ENCODE measurements around the gene MDC1. TPM values are rescaled to one million over a fixed set of nuclear protein-coding genes. Genes with fewer than 3 reads are reported as not detected.

Gene MDC1
- polyA plus RNA-seq, 1 of the 3 experiments (the other 2 are of a cell fraction) = 10.4 TPM

- TF ChIP-seq CTCF (IDR thresholded peaks at IDR 0.05) (peak; percentile 37; the same call in 1 of the 2 replicates), USF1 (IDR thresholded peaks at IDR 0.05; ENCODE audit: borderline replicate concordance, low read depth) (no peak), RFX5 (IDR thresholded peaks at IDR 0.05; ENCODE audit: low read length) (no peak), EP300 (IDR thresholded peaks at IDR 0.05; ENCODE audit: borderline replicate concordance in 1 of 2, low read depth in 1 of 2, low read length in 1 of 2) (peak in 1 of 2 experiments; percentile 90; a peak in 2 of 4 replicates), FOXJ3 (CRISPR knock-in tag; IDR thresholded peaks at IDR 0.05) (no peak), PBX3 (IDR thresholded peaks at IDR 0.05) (peak; percentile 80; the same call in 1 of the 2 replicates), ELF1 (IDR thresholded peaks at IDR 0.05) (peak; percentile 23; the same call in 1 of the 2 replicates), NRF1 (IDR thresholded peaks at IDR 0.05; ENCODE audit: low read depth, low read length) (no peak), POLR2AphosphoS5 (IDR thresholded peaks at IDR 0.05; ENCODE audit: low read depth, low read length) (peak; percentile 54), SMC3 (IDR thresholded peaks at IDR 0.05; ENCODE audit: low read depth, low read length) (peak; percentile 10; the same call in 1 of the 2 replicates), TCF12 (IDR thresholded peaks at IDR 0.05) (no peak; the same call in none of the 2 replicates)
Measured at GRCh38 chr6:30752157-30752927, 35.3 kb upstream of the MDC1 start (continued).

- Histone ChIP-seq H3K79me2 (ENCODE audit: insufficient read depth) (no peaks in the 10 kb centered on the region), H3K9me3 (no peaks in the 10 kb centered on the region), H3K9ac (no peak overlapping the region), H3K27me3 (ENCODE audit: insufficient read depth) (no peaks in the 10 kb centered on the region), H3K4me2 (no peak overlapping the region), H3K27ac (ENCODE audit: low read depth in 2 of 2, low read length in 1 of 2) (peak overlapping the region in 1 of 2 experiments; percentile 65; a peak in 1 of 4 replicates), H2AFZ (ENCODE audit: low read depth) (no peak overlapping the region), H3F3A (replicated peaks; ENCODE audit: insufficient read depth) (peaks cover 35% of the 10 kb centered on the region), H3K9me2 (no peaks in the 10 kb centered on the region), H3K36me3 (replicated peaks in 1 of 2; ENCODE audit: control insufficient read depth in 1 of 2, insufficient read depth in 2 of 2, low read length in 1 of 2) (no peaks in the 10 kb centered on the region), H4K20me1 (ENCODE audit: insufficient read depth) (no peaks in the 10 kb centered on the region), H3K4me3 (ENCODE audit: low read depth in 2 of 2, low read length in 1 of 2) (no peak overlapping the region), H3K4me1 (ENCODE audit: control insufficient read depth in 1 of 2, insufficient read depth in 2 of 2, low read depth in 1 of 2, low read length in 1 of 2) (peaks cover 16 to 37% of the 10 kb centered on the region in 2 experiments; a peak in 3 of 4 replicates)
- DNase-seq = no peak
- CTCF ChIA-PET = interaction anchor here (0.9 to 1.1 kb wide), 2 partner anchors 20 to 86 kb away, joined by 3 read pairs; no protein-coding TSS in a partner anchor
- TF ChIP-seq POLR2AphosphoS5 (IDR thresholded peaks at IDR 0.05; ENCODE audit: low read depth, low read length) = no peak
- no peak for TF ChIP-seq ZBTB33 (IDR thresholded peaks at IDR 0.05; ENCODE audit: borderline replicate concordance, low read depth)
- TF ChIP-seq MEF2A (IDR thresholded peaks at IDR 0.05; ENCODE audit: borderline replicate concordance, low read depth) = no peak
- no peak for TF ChIP-seq SMC3 (IDR thresholded peaks at IDR 0.05; ENCODE audit: low read depth, low read length)
- TF ChIP-seq RXRA (IDR thresholded peaks at IDR 0.05; ENCODE audit: borderline replicate concordance, low read depth) = no peak
- no peak for TF ChIP-seq FOSL2 (IDR thresholded peaks at IDR 0.05; ENCODE audit: borderline replicate concordance, low read depth)
- TF ChIP-seq FOXJ3 (CRISPR knock-in tag; IDR thresholded peaks at IDR 0.05) = no peak
- no peak for TF ChIP-seq NRF1 (IDR thresholded peaks at IDR 0.05; ENCODE audit: low read depth, low read length)
- no peak for TF ChIP-seq MAX (IDR thresholded peaks at IDR 0.05; ENCODE audit: low read depth)
- no peak for TF ChIP-seq EZH2phosphoT487 (IDR thresholded peaks at IDR 0.05; ENCODE audit: borderline replicate concordance, low read depth)
- TF ChIP-seq ELF1 (IDR thresholded peaks at IDR 0.05) = no peak
- TF ChIP-seq YY1 (IDR thresholded peaks at IDR 0.05; ENCODE audit: low read depth) = no peak
- no peak for TF ChIP-seq CTCF (IDR thresholded peaks at IDR 0.05)
- TF ChIP-seq NFIC (IDR thresholded peaks at IDR 0.05; ENCODE audit: borderline replicate concordance) = no peak
- POLR2A ChIA-PET = no interaction called here
Measured at GRCh38 chr6:30750379-30750668, 33.2 kb upstream of the MDC1 start.

All from SK-N-SH (cell line).